Ovary (tissue), 9 donors: ENCODE measurements around the gene CERS5. TPM values are rescaled to one million over a fixed set of nuclear protein-coding genes. Genes with fewer than 3 reads are reported as not detected.

Experiments used
- DNase-seq, 5 donors: peaks; one replicate each; pipeline ENCODE4 v3.0.0-alpha.2; 2019 to 2020
- H3K27ac ChIP-seq, 2 donors: fragments of 200-600 bp; one replicate each; pipeline versions ENCODE4 v1.5.1 to v1.8.0; 2019 to 2022
- H3K27me3 ChIP-seq: fragments of 200-600 bp; one replicate; pipeline ENCODE4 v1.8.0; 2022
- H3K36me3 ChIP-seq: fragments of 200-600 bp; sonication (generic); one replicate; pipeline ENCODE4 v1.5.1; 2019
- H3K4me1 ChIP-seq: one replicate; pipeline ENCODE4 v1.8.1; 2013; ENCODE audit warnings: mild to moderate bottlenecking, moderate library complexity; ENCODE audit not compliant: insufficient read depth
- H3K4me3 ChIP-seq: fragments of 200-600 bp; sonication (generic); one replicate; pipeline ENCODE4 v1.5.1; 2017
- H3K9me3 ChIP-seq, 2 donors: fragments of 200-600 bp in 1 of 2; sonication (generic) in 1 of 2; one replicate each; pipeline versions ENCODE4 v1.5.1 to v1.8.1; 2013 to 2019; ENCODE audit warnings: mild to moderate bottlenecking in 1 of 2, moderate library complexity in 1 of 2
- CTCF ChIP-seq, 3 donors: fragments of 450-650 bp in 2 of 3; fragments of 200-600 bp in 1 of 3; IDR thresholded peaks; one replicate each; pipeline versions ENCODE4 v1.5.1 to v1.8.0; 2016 to 2022; ENCODE audit warnings: antibody characterized with exemption in 3 of 3, mild to moderate bottlenecking in 1 of 3
- EP300 ChIP-seq: sonication (generic); formaldehyde crosslinking; IDR thresholded peaks from one replicate; pipeline ENCODE4 v1.6.1; 2017; ENCODE audit warnings: antibody characterized with exemption
- POLR2A ChIP-seq: fragments of 450-650 bp; IDR thresholded peaks from one replicate; pipeline ENCODE4 v1.6.1; 2017; ENCODE audit warnings: antibody characterized with exemption, mild to moderate bottlenecking, moderate library complexity
- WGBS, 3 donors: extraction: QIAGEN DNeasy Blood & Tissue Kit in 1 of 3; methylation state at CpG; one replicate each; pipeline versions ENCODE4 v1.1.5 to v1.1.7; 2013 to 2017; 5-methylcytosine and 5-hydroxymethylcytosine counted together
- intact Hi-C, 4 donors: fragments of 100-400 bp; cut with DNase I; formaldehyde crosslinking; loops; one replicate each; pipeline versions ENCODE4 v1.11.0 to v1.15.1; 2022 to 2023
- polyA plus RNA-seq, 2 donors: library from polyadenylated mRNA; stranded (reverse); fragments of 200-250 nt in 1 of 2; fragments of 350-450 nt in 1 of 2; fragmentation: Illumina TruSeq in 1 of 2; extraction: RNeasy Lipid Tissue Mini Kit (QIAGEN cat#74804) in 1 of 2; gene quantifications; one replicate each; pipeline ENCODE4 v1.2.3, GENCODE V29; 2013 to 2014
- total RNA-seq, 7 donors: library from RNA; depleted of rRNA in 2 of 7; stranded (reverse); fragments of >200 nt in 2 of 7; fragmentation: NEBNext Ultra II Directional in 3 of 7; extraction: Animal tissue kit (Norgen Biotek cat#: 25700) in 3 of 7; gene quantifications; one replicate each; pipeline versions ENCODE4 v1.1.0 to v1.2.4, GENCODE V29; 2016 to 2023
- donor health status: DM: no; HTN: no; CAD: no; lungs with moderate emphysema.
- donor health status: DM: no; HTN: no; CAD: no.
- donor health status: Bipolar disorder and iron deficiency.
- donor health status: DM: yes; HTN: yes; CAD: no.
- donor health status: DM: no; HTN: no; CAD: no.
- donor health status: DM: yes; HTN: yes; CAD: no.

CERS5 gene
- total and polyA plus RNA-seq, 9 donors: 29.1 to 76.9 (median 47.9) TPM

- TF ChIP-seq POLR2A (no peak), CTCF (IDR thresholded peaks at IDR 0.05) (no peak), EP300 (no peak)
- DNase-seq: no peak
- WGBS, 3 donors: 90 to 96% (median 92%) methylated on average over 3 of the region's 3 CpGs
- no peak overlapping the region for H3K27ac ChIP-seq
- no peak overlapping the region for H3K4me3 ChIP-seq
- no peaks in the 10 kb centered on the region for H3K36me3 ChIP-seq
- H3K4me1 ChIP-seq: peaks cover 8% of the 10 kb centered on the region
- H3K9me3 ChIP-seq: no peaks in the 10 kb centered on the region
- intact Hi-C loops: no loop called here
- H3K27me3 ChIP-seq: no peaks in the 10 kb centered on the region
Measured at GRCh38 chr12:50120521-50120920, 46.6 kb downstream of the CERS5 start.

GRCh38 chr12:50119387-50119786, 47.8 kb downstream of the CERS5 start:
- Histone ChIP-seq H3K36me3 (no peaks in the 10 kb centered on the region), H3K4me3 (no peak overlapping the region), H3K27me3 (no peaks in the 10 kb centered on the region), H3K27ac (no peak overlapping the region), H3K9me3 (no peaks in the 10 kb centered on the region), H3K4me1 (peaks cover 8% of the 10 kb centered on the region)
- intact Hi-C loops: loop anchor here in 2 of 4 donors (10.0 kb wide), 1 partner anchor 45 kb away; the partner anchor contains the start of gene CERS5 (in 2 of the 2)
- WGBS, 3 donors: 97 to 98% (median 97%) methylated on average over 2 of the region's 2 CpGs
- DNase-seq: peak in 1 of 5 donors; percentile 5
- TF ChIP-seq CTCF (IDR thresholded peaks at IDR 0.05) (no peak), POLR2A (no peak), EP300 (no peak)

- TF ChIP-seq POLR2A: no peak
- TF ChIP-seq EP300: no peak
- no peak for TF ChIP-seq CTCF (IDR thresholded peaks at IDR 0.05)
- DNase-seq: peak in 1 of 5 donors; percentile 9
- no peaks in the 10 kb centered on the region for H3K27me3 ChIP-seq
- intact Hi-C loops: loop anchor here in 2 of 4 donors (10.0 kb wide), 1 partner anchor 48 kb away; the partner anchor contains the start of gene CERS5 (in 2 of the 2)
- 84 to 89% (median 87%) methylated on average over 6 of the region's 6 CpGs for WGBS, 3 donors
- H3K27ac ChIP-seq: no peak overlapping the region
- H3K4me1 ChIP-seq: peaks cover 3% of the 10 kb centered on the region
- no peaks in the 10 kb centered on the region for H3K9me3 ChIP-seq
- no peaks in the 10 kb centered on the region for H3K36me3 ChIP-seq
- H3K4me3 ChIP-seq: no peak overlapping the region
Measured at GRCh38 chr12:50117057-50117622, 50.0 kb downstream of the CERS5 start.

- WGBS, 3 donors: 5 to 20% (median 9%) methylated on average over 26 of the region's 26 CpGs
- intact Hi-C loops: loop anchor here in 3 of 4 donors (5.0 to 10.0 kb wide), 2 partner anchors 52 to 55 kb away; partner anchors contain the start of gene CERS5 (in 3 of the 3)
- peak in 1 of 5 donors; percentile 35 for DNase-seq
- Histone ChIP-seq H3K9me3 (no peaks in the 10 kb centered on the region), H3K27me3 (no peaks in the 10 kb centered on the region), H3K4me1 (peaks cover 3% of the 10 kb centered on the region), H3K27ac (peak overlapping the region; percentile 63 to 96), H3K4me3 (peak overlapping the region; percentile 94), H3K36me3 (no peaks in the 10 kb centered on the region)
- TF ChIP-seq EP300 (no peak), CTCF (IDR thresholded peaks at IDR 0.05) (no peak), POLR2A (no peak)
Measured at GRCh38 chr12:50112456-50113218, 54.5 kb downstream of the CERS5 start.
